K562 (cell line): Measurements from ENCODE around the gene GMDS. TPM values are rescaled to one million over a fixed set of nuclear protein-coding genes. Genes with fewer than 3 reads are reported as not detected.

Experiments
- ATAC-seq: fragments of 200-7000 bp; cut with Tn5 transposase; 3 replicates; pipeline ENCODE4 v1.9.1; 2020; ENCODE audit warnings: moderate library complexity
- BruUV-seq: library from RNA; stranded (reverse); fragments of 400-500 nt; replicated peaks from 2 replicates; lab custom pipeline; 2021; lab: Mats Ljungman, UMichigan
- CTCF ChIA-PET: fragments of 300-600 bp; formaldehyde crosslinking; extraction: SDS; loops from one replicate; lab custom pipeline; 2021; ENCODE audit warnings: low intra/inter-chr PET ratio; lab: Yijun Ruan, JAX
- POLR2A ChIA-PET: fragments of 300-600, 350-650 bp; sonication (Branson Sonifier 250); formaldehyde crosslinking; extraction: SDS; loops from one replicate; lab custom pipeline; 2021; ENCODE audit warnings: antibody characterized with exemption, inconsistent platforms; lab: Yijun Ruan, JAX
- DNase-seq, 4 experiments: peaks; one replicate each; pipeline versions ENCODE4 v3.0.0 to v3.0.0-alpha.2; 2011 to 2018; ENCODE audit warnings: low spot score in 3 of 4, mixed read lengths in 3 of 4; ENCODE audit errors: extremely low read depth in 1 of 4
- FAIRE-seq: peaks from 2 replicates; lab custom pipeline; 2011; peaks lifted over from hg19 to GRCh38; lab: Jason Lieb, UNC
- H2AFZ ChIP-seq: 2 replicates; pipeline ENCODE4 v1.6.0; 2011; ENCODE audit warnings: low read depth, low read length, control low read depth, inconsistent platforms
- H3K27ac ChIP-seq: fragments of 200-600 bp; 3 replicates; pipeline ENCODE4 v1.8.0; 2011; ENCODE audit warnings: low read depth, mild to moderate bottlenecking, control low read depth, inconsistent platforms, low read length, moderate library complexity, mixed read lengths; ENCODE audit errors: extremely low read depth
- H3K27me3 ChIP-seq, 2 experiments: fragments of 300-600 bp in 1 of 2; 2 replicates in 1 of 2; 3 replicates in 1 of 2; pipeline versions ENCODE4 v1.6.0 to v1.8.0; 2011; ENCODE audit warnings: inconsistent platforms in 2 of 2, low read length in 2 of 2, mild to moderate bottlenecking in 1 of 2, mixed read lengths in 1 of 2, moderate library complexity in 1 of 2; ENCODE audit not compliant: control insufficient read depth in 2 of 2, insufficient read depth in 2 of 2
- H3K36me3 ChIP-seq: fragments of 300-600 bp; 3 replicates; pipeline ENCODE4 v1.8.0; 2011; ENCODE audit warnings: mild to moderate bottlenecking, low read length, inconsistent platforms; ENCODE audit not compliant: control insufficient read depth, insufficient read depth
- H3K4me1 ChIP-seq, 2 experiments: fragments of 200-600 bp in 1 of 2; replicated peaks in 1 of 2; 2 replicates in 1 of 2; 3 replicates in 1 of 2; pipeline versions ENCODE4 v1.5.1 to v1.8.0; 2011; ENCODE audit warnings: inconsistent platforms in 2 of 2, low read length in 2 of 2, mild to moderate bottlenecking in 1 of 2, mixed read lengths in 1 of 2, moderate library complexity in 1 of 2; ENCODE audit not compliant: control insufficient read depth in 2 of 2, insufficient read depth in 2 of 2
- H3K4me2 ChIP-seq: 2 replicates; pipeline ENCODE4 v1.6.1; 2011; ENCODE audit warnings: low read length, control low read depth, inconsistent platforms, mixed read lengths; ENCODE audit not compliant: insufficient read depth
- H3K4me3 ChIP-seq: fragments of 200-600 bp; sonication (generic), shearing (Covaris generic); 2 replicates; pipeline ENCODE4 v1.5.1; 2016; ENCODE audit warnings: control low read depth, inconsistent platforms
- H3K79me2 ChIP-seq: fragments of 200-600 bp; 3 replicates; pipeline ENCODE4 v1.8.0; 2011; ENCODE audit warnings: low read length, inconsistent platforms; ENCODE audit not compliant: control insufficient read depth, insufficient read depth
- H3K9ac ChIP-seq, 2 experiments: 2 replicates each; pipeline versions ENCODE4 v1.6.0 to v1.6.1; 2011; ENCODE audit warnings: low read depth in 2 of 2, low read length in 2 of 2, control low read depth in 1 of 2, inconsistent platforms in 1 of 2, mild to moderate bottlenecking in 1 of 2, mixed read lengths in 1 of 2; ENCODE audit not compliant: insufficient read depth in 1 of 2
- H3K9me1 ChIP-seq: one replicate; pipeline ENCODE4 v1.6.0; 2011; ENCODE audit warnings: inconsistent platforms, mild to moderate bottlenecking, low read length, moderate library complexity; ENCODE audit not compliant: control insufficient read depth, insufficient read depth
- H3K9me3 ChIP-seq: replicated peaks from 2 replicates; pipeline ENCODE4 v1.5.1; 2011; ENCODE audit warnings: low read depth, low read length, inconsistent platforms; ENCODE audit not compliant: control insufficient read depth, insufficient read depth
- H4K20me1 ChIP-seq: replicated peaks from 2 replicates; pipeline ENCODE4 v1.6.1; 2011; ENCODE audit warnings: low read length, inconsistent platforms, mixed read lengths; ENCODE audit not compliant: control insufficient read depth, insufficient read depth
- CBFA2T2 ChIP-seq: fragments of 450-650 bp; conservative IDR thresholded peaks from 2 replicates; pipeline ENCODE4 v1.6.1; 2017; ENCODE audit warnings: mild to moderate bottlenecking
- CREBBP ChIP-seq: IDR thresholded peaks from one replicate; pipeline ENCODE4 v1.6.1; 2012; ENCODE audit warnings: low read depth, mild to moderate bottlenecking, control low read depth, inconsistent platforms, low read length
- EGR1 ChIP-seq: fragments of 450-650 bp; conservative IDR thresholded peaks from 2 replicates; pipeline ENCODE4 v1.6.1; 2017; ENCODE audit warnings: mild to moderate bottlenecking
- IFI16 ChIP-seq: fragments of 250-450 bp; sonication (Bioruptor Pico); IDR thresholded peaks from 2 replicates; pipeline ENCODE4 v2.1.2; 2022; ENCODE audit warnings: mild to moderate bottlenecking, inconsistent platforms
- MAFG ChIP-seq: fragments of 450-650 bp; conservative IDR thresholded peaks from 2 replicates; pipeline ENCODE4 v1.6.1; 2016; ENCODE audit warnings: missing genetic modification characterization, missing compliant biosample characterization
- NFE2 ChIP-seq: IDR thresholded peaks from 2 replicates; pipeline ENCODE4 v1.6.1; 2014; ENCODE audit warnings: antibody characterized with exemption, low read depth
- NFE2L1 ChIP-seq: fragments of 450-650 bp; IDR thresholded peaks from 2 replicates; pipeline ENCODE4 v1.6.1; 2016; ENCODE audit warnings: missing genetic modification characterization, low read depth, mild to moderate bottlenecking, missing compliant biosample characterization, moderate library complexity, borderline replicate concordance
- PHB2 ChIP-seq: fragments of 450-650 bp; IDR thresholded peaks from 2 replicates; pipeline ENCODE4 v1.6.1; 2017; ENCODE audit warnings: low read depth
- POLR2AphosphoS5 ChIP-seq: IDR thresholded peaks from 2 replicates; pipeline ENCODE4 v1.6.1; 2011; ENCODE audit warnings: mild to moderate bottlenecking, low read depth, low read length, moderate library complexity; ENCODE audit not compliant: control insufficient read depth, insufficient read depth
- TAF9B ChIP-seq: fragments of 450-650 bp; IDR thresholded peaks from 2 replicates; pipeline ENCODE4 v1.6.1; 2018; ENCODE audit warnings: mild to moderate bottlenecking; ENCODE audit not compliant: partially characterized antibody
- ZC3H8 ChIP-seq: fragments of 450-650 bp; IDR thresholded peaks from 2 replicates; pipeline ENCODE4 v1.6.1; 2017
- ZNF282 ChIP-seq: sonication (generic); formaldehyde crosslinking; IDR thresholded peaks from 2 replicates; pipeline ENCODE4 v1.8.1; 2023; ENCODE audit warnings: missing genetic modification reagents
- WGBS: fragments of 100-300 bp; shearing (Covaris generic); methylation state at CpG from one replicate; pipeline ENCODE4 v1.1.6; 2016; ENCODE audit warnings: low coverage, mixed read lengths; ENCODE audit not compliant: insufficient coverage; ENCODE audit errors: missing lambda C conversion rate; 5-methylcytosine and 5-hydroxymethylcytosine counted together
- in situ Hi-C: fragments of 300-500 bp; cut with MboI; formaldehyde crosslinking; loops from 4 replicates; pipeline ENCODE4 v1.15.0; 2018; ENCODE audit warnings: inconsistent platforms, mixed read lengths
- intact Hi-C: fragments of 100-400 bp; cut with micrococcal nuclease; formaldehyde crosslinking; loops from 2 replicates; pipeline ENCODE4 v1.14.2; 2022
- polyA plus RNA-seq, 8 experiments: library from polyadenylated mRNA; depleted of rRNA in 4 of 8; stranded (reverse) in 5 of 8; unstranded in 3 of 8; fragments of >200 nt; fragmentation: Nextera tagmentation in 2 of 8; fragmentation: Illumina TruSeq in 1 of 8; extraction: Ambion mirVana in 2 of 8; extraction: Trizol in 1 of 8; gene quantifications; 2 replicates each; pipeline versions ENCODE4 v1.2.1 to v1.2.3, GENCODE V29; 2011 to 2014; ENCODE audit warnings: inconsistent platforms in 1 of 8, missing spikeins in 1 of 8
- total RNA-seq, 7 experiments: library from RNA; depleted of rRNA in 6 of 7; stranded (reverse); fragments of >200 nt in 6 of 7; fragmentation: Illumina TruSeq in 2 of 7; extraction: Trizol in 2 of 7; gene quantifications; 2 replicates each; pipeline versions ENCODE4 v1.2.1 to v1.2.3, GENCODE V29; 2011 to 2021; ENCODE audit warnings: low replicate concordance in 1 of 7
- TF ChIP-seq, protein P1 (sequence below): IDR thresholded peaks from 2 replicates; pipeline ENCODE4 v1.6.1; 2016; ENCODE audit warnings: missing genetic modification characterization, missing compliant biosample characterization
- TF ChIP-seq, protein P2 (sequence below): fragments of 450-650 bp; IDR thresholded peaks from 2 replicates; pipeline ENCODE4 v1.6.1; 2016; ENCODE audit warnings: borderline replicate concordance
- TF ChIP-seq, protein P3 (sequence below): fragments of 250-450 bp; sonication (Bioruptor Pico); IDR thresholded peaks from 2 replicates; pipeline ENCODE4 v1.8.0; 2022; ENCODE audit warnings: inconsistent platforms
- TF ChIP-seq, protein P4 (sequence below): sonication (generic); formaldehyde crosslinking; IDR thresholded peaks from 2 replicates; pipeline ENCODE4 v1.8.0; 2022; ENCODE audit warnings: missing genetic modification reagents, mild to moderate bottlenecking, moderate library complexity, borderline replicate concordance

Gene GMDS
- total and polyA plus RNA-seq, 9 of the 15 experiments (the other 6 are each of a cell fraction or from before 2014, with no cell fraction given), result 0.48 to 31.8 (median 13.4) TPM

DNA sequence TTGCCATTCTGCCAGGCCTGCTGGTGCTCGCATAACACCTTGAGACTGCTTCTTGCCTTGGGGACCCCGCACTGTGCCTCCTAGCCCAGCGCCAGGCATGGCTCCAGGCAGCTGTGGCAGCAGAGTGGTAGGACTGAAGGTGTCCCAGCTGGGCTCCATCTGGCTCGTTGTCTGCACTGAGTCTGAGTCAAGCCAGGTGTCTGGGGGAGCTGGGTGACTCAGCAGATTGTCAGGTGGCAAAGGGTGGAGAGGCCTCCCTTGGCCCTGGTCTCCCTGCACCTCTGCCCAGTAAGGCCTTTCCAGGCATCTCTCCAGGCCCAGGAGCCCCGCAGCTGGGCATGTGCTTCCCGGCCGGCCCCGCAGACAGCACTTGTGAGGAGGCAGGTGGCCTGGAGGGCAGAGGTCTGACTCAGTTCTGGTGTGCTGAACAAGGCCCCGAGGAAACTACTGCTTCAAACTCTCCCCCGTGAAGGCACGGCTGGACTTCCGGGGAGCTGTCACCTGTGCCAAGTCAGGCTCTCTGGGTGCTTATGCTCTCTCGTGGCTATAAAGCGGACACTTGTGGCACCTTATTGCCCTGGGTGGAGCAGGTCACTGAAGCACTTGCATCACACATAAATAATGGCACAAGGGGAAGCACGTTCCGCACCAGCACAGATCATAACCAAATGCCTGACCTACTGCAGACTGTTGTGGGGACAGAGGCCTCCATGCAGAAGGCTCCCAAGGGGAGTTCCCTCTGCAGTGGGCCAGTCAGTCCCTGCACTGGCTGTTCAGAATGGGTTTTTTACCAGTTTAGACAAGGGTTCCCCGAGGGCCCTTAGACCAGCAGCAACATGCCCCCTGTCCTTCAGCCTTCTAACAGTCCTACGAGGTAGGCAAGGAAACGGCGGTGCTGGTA lies 608.2 kb downstream of the GMDS start:
- ATAC-seq (peak; percentile 44; the same call in 2 of the 3 replicates), DNase-seq (no peak), FAIRE-seq (no peak)
- no peak overlapping the region for H3K4me2 ChIP-seq
- H3K9me1 ChIP-seq, result no peaks in the 10 kb centered on the region
- peak overlapping the region in 1 of 2 experiments; percentile 51; a peak in 1 of 4 replicates for H3K9ac ChIP-seq
- H3K9me3 ChIP-seq, result no peaks in the 10 kb centered on the region
- BruUV-seq, result no TSS peak
- peaks cover 0 to 8% of the 10 kb centered on the region in 2 experiments; a peak in 1 of 5 replicates for H3K4me1 ChIP-seq
- intact Hi-C loops (no loop called here), in situ Hi-C loops (no loop called here)
- no peak overlapping the region for H3K4me3 ChIP-seq
- H3K36me3 ChIP-seq, result no peaks in the 10 kb centered on the region
- H4K20me1 ChIP-seq, result peaks cover 15% of the 10 kb centered on the region
- H3K27ac ChIP-seq, result no peak overlapping the region
- H3K27me3 ChIP-seq, result peaks cover 18 to 78% of the 10 kb centered on the region in 2 experiments
- CTCF ChIA-PET, result no interaction called here
- 14% methylated on average over 20 of the region's 20 CpGs for WGBS
- no peak overlapping the region for H2AFZ ChIP-seq
- H3K79me2 ChIP-seq, result no peaks in the 10 kb centered on the region
- POLR2A ChIA-PET, result interaction anchor here (2.9 kb wide), 1 partner anchor 10 kb away, joined by 9 read pairs; no protein-coding TSS in a partner anchor
- TF ChIP-seq MAFG (tag) (peak; percentile 71), IFI16 (CRISPR knock-in tag) (no peak), ZNF282 (CRISPR knock-in tag) (no peak), TAF9B (no peak), EGR1 (no peak), NFE2 (peak; percentile 65), CREBBP (no peak), PHB2 (no peak), POLR2AphosphoS5 (no peak), CBFA2T2 (peak; percentile 32), ZC3H8 (no peak), NFE2L1 (tag) (0 out of 2 replicates have a peak, but pooled peaks have one; percentile 5)
- TF ChIP-seq, protein P1, sequence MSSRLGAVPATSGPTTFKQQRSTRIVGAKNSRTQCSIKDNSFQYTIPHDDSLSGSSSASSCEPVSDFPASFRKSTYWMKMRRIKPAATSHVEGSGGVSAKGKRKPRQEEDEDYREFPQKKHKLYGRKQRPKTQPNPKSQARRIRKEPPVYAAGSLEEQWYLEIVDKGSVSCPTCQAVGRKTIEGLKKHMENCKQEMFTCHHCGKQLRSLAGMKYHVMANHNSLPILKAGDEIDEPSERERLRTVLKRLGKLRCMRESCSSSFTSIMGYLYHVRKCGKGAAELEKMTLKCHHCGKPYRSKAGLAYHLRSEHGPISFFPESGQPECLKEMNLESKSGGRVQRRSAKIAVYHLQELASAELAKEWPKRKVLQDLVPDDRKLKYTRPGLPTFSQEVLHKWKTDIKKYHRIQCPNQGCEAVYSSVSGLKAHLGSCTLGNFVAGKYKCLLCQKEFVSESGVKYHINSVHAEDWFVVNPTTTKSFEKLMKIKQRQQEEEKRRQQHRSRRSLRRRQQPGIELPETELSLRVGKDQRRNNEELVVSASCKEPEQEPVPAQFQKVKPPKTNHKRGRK (tag), result no peak
- TF ChIP-seq, protein P2, sequence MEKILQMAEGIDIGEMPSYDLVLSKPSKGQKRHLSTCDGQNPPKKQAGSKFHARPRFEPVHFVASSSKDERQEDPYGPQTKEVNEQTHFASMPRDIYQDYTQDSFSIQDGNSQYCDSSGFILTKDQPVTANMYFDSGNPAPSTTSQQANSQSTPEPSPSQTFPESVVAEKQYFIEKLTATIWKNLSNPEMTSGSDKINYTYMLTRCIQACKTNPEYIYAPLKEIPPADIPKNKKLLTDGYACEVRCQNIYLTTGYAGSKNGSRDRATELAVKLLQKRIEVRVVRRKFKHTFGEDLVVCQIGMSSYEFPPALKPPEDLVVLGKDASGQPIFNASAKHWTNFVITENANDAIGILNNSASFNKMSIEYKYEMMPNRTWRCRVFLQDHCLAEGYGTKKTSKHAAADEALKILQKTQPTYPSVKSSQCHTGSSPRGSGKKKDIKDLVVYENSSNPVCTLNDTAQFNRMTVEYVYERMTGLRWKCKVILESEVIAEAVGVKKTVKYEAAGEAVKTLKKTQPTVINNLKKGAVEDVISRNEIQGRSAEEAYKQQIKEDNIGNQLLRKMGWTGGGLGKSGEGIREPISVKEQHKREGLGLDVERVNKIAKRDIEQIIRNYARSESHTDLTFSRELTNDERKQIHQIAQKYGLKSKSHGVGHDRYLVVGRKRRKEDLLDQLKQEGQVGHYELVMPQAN, result no peak
- TF ChIP-seq, protein P3, sequence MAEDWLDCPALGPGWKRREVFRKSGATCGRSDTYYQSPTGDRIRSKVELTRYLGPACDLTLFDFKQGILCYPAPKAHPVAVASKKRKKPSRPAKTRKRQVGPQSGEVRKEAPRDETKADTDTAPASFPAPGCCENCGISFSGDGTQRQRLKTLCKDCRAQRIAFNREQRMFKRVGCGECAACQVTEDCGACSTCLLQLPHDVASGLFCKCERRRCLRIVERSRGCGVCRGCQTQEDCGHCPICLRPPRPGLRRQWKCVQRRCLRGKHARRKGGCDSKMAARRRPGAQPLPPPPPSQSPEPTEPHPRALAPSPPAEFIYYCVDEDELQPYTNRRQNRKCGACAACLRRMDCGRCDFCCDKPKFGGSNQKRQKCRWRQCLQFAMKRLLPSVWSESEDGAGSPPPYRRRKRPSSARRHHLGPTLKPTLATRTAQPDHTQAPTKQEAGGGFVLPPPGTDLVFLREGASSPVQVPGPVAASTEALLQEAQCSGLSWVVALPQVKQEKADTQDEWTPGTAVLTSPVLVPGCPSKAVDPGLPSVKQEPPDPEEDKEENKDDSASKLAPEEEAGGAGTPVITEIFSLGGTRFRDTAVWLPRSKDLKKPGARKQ (CRISPR knock-in tag), result no peak
- TF ChIP-seq, protein P4, sequence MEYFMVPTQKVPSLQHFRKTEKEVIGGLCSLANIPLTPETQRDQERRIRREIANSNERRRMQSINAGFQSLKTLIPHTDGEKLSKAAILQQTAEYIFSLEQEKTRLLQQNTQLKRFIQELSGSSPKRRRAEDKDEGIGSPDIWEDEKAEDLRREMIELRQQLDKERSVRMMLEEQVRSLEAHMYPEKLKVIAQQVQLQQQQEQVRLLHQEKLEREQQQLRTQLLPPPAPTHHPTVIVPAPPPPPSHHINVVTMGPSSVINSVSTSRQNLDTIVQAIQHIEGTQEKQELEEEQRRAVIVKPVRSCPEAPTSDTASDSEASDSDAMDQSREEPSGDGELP, result peak; percentile 25; the same call in 1 of the 2 replicates
